ENCODE data around the gene CDS1.
"Not testable (repeated sequence)": the region's sequence is repeated elsewhere in the genome, so short reads cannot be mapped to it uniquely, and the experiment has no call there.

The CDS1 gene

DNA sequence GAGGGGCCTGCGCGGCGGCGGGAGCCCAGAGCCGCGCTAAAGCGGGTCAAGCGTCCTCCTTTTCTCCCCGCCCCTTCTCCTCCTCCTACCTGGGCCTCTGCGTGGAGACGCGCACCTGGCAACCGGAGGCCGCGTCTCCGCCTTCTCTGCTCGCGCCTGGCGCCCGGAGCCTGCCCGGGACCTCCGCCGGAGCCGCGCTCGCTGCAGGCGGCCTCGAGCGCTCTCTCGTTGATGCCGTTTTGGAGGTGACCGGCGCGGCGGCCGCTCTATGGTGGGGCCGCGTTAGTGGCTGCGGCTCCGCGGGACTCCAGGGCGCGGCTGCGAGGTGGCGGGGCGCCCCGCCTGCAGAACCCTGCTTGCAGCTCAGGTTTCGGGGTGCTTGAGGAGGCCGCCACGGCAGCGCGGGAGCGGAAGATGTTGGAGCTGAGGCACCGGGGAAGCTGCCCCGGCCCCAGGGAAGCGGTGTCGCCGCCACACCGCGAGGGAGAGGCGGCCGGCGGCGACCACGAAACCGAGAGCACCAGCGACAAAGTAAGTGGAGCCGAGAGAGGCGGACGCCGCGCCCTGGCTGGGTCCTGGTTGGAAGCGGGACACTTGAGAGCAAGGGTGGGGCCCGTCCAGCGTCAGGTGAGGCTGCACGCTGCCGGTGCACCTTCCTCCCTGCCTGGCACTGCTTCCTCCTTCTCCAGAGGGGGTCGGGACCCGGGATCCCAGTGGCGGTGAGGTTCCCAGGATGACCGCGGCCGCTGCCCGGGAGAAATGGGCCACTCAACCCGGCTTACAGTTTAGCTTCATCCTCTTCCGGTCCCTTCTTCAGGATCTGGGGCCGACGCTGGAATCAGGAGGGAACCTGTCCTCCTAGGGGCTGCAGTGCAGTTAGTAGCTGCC, at the start of gene CDS1:
TSS of gene CDS1 (plus strand) at position 140 of the 888 bp plus-strand sequence. CDS start at position 415, 275 bp downstream.
- no peak for DNase-seq

DNA sequence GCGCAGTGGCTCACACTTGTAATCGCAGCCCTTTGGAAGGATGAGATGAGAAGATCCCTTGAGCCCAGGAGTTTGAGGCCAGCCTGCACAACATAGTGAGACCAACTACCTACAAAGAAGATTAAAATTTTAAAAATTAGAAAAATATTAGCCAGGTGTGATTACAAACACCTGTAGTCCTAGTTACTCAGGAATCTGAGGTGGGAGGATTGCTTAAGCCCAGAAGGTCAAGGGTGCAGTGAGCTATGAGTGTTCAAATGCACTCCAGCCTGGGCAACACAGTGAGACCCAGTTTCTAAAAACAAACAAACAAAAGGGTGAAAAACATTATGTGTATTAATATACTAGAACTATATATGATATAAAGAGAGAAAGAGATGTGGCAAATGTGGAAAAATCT, 47.0 kb upstream of the CDS1 start:
- no peak for DNase-seq

DNA sequence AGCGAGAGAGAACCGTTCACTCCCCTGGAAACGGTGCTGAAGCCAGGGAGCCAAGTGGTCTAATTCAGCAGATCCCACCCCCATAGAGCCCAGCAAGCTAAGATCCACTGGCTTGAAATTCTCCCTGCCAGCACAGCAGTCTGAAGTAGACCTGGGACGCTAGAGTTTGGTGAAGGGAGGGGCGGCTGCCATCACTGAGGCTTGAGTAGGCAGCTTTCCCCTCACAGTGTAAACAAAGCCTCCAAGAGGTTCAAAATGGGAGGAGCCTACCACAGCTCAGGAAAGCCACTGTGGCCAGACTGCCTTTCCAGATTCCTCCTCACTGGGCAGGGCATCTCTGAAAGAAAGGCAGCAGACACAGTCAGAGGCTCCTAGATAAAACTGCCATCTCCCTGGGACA, 37.8 kb upstream of the CDS1 start:
- no peak for DNase-seq

DNA sequence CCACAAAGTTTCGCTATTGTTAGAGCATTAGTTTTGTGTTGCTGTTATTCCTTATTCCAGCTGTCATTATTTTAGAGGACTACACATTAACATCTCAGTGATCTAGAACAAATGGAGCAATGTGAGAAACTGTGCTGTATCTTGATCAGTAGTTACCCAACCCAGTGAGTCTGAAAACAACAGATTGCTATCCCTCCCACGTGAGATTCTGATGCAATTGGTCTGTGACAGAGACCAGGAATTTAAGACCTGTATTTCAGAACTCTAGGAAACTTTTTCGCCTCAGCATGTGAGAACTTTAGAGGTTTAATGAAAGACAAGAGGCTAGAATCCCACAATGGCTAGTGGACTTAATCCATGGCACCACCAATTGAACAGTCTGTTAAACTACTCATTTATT, 35.7 kb upstream of the CDS1 start:
- DNase-seq, result no peak

DNA sequence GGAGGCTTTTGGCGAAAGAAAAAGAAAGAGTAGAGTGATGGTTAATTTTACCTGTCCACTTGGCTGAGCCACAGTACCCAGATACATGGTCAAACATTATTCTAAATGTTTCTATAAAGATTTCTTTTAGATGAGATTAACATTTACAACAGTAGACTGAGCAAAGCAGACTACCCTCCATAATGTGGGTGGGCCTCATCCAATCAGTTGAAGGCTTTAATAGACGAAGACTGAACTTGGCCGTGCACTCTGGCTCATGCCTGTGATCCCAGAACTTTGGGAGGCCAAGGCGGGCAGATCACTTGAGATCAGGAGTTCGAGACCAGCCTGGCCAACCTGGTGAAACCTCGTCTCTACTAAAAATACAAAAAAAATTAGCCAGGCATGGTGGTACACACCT, 33.7 kb upstream of the CDS1 start:
- DNase-seq, result not testable (repeated sequence)

DNA sequence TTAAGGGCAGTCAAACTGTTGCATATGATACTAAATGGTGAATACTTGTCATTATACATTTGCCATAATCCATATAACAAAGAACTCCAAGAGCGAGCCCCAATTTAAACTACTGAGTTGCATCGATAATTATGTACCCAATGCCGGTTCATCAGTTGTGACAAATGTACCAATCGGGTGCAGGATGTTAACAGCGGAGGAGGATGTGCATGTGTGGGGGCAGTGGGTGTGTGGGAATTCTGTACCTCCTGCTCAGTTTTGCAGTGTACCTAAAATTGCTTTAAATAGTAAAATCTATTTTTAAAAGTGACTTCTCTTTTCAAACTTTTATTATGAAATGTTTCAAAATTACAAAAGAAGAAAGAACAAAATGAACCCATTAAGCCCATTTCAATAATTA, 20.8 kb upstream of the CDS1 start:
- no peak for DNase-seq

DNA sequence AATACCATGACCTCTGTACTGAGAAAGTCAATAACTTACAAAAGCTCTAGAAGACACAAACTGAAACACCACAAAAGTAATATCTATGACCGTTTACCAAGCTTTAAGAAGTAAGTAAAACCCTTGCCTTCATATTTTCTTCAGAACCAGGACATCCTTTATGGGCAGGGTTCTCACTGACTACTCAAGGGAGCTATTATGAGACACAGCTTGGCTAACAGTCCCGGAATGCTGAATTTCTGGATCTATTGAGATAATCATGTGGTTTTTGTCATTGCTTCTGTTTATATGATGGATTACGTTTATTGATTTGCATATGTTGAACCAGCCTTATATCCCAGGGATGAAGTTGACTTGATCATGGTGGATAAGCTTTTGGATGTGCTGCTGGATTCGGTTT, 19.9 kb upstream of the CDS1 start:
- no peak for DNase-seq

DNA sequence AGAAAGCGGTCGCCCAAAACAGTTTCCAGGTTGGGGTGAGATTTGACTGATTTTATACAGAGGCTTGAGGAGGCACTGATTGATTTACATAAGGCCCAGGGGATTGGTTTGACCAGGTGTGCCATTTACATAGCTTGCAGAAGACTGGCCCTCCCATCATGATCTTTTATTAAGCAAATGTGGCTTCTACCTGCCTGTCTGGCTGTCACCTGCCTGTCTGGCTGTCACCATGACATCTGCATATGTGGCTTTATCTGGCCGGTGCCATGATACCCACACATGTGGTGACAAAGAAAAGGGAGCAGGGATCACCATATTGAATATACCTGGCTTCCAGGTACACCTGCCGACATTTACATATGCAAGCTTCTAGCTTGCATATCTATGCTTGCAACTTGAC, 17.0 kb upstream of the CDS1 start:
- DNase-seq, result no peak

DNA sequence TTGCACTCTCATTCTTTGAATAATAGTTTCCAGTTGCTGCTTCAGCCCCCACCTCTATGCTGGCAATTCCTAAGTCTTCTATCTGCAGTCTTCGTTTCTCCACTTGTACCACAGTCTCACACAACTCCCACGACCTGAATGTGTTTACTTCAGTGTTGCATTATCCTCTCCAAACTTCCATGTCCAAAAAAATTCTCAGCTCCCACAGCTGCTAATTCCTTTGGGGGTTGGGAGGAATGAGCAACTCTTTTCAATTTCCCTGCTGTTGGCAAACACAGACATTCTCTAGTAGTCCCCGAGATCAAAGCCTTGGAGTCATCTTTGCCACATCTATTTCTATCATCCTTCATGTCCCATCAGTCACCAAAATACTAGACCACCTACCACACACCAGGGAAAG, 14.4 kb upstream of the CDS1 start:
- no peak for DNase-seq

DNA sequence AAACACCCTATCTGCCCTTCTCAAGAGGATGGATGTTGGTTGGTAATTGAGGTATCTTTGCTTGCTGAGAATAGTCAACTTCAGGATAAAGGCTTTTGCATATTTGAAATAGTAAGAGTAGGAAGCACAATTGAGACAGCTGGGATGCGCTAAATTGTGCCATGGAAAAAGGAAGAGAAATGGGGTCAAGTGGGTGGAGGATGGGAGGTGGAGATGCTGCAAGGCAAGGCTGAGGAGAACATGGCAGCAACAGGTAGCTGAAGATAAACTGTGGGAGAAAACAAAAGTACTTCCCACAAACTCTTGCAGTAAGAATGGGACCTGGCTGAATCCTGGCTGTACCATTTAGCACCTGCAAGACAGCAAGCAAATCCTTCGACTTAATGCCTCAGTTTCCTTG, 13.9 kb upstream of the CDS1 start:
- DNase-seq, result no peak

DNA sequence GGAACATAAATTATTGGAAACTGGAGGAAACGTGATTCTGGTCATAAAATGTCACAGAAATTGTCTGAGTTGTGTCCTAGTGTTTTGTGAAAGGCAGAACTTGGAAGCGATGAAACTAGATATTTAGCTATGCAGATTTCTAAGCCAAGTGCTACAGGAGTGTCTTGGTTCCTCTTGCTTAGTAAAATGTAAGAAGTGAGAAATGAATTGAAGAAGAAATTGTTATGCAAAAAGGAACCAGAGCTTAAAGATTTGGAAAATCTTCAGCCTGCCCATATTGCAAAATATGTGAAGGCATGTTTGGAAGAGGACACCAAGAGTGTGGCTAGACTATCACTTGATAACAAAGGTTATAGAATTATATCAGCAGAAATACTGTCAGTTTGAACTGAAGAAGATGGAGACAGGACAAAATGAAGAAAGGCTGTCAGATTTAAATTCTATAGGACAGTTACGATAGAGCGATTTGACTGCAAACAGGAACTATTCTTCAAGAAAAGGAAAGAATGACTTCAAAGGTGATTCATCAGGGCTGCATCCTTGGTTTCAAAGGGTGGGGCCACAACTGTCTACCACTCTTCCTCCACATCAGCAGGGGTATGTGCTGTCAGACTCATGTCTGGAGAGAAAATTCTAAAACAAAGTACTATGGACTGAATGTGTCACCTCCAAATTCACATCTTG, 9.4 kb upstream of the CDS1 start:
- DNase-seq, result peak; percentile 14

DNA sequence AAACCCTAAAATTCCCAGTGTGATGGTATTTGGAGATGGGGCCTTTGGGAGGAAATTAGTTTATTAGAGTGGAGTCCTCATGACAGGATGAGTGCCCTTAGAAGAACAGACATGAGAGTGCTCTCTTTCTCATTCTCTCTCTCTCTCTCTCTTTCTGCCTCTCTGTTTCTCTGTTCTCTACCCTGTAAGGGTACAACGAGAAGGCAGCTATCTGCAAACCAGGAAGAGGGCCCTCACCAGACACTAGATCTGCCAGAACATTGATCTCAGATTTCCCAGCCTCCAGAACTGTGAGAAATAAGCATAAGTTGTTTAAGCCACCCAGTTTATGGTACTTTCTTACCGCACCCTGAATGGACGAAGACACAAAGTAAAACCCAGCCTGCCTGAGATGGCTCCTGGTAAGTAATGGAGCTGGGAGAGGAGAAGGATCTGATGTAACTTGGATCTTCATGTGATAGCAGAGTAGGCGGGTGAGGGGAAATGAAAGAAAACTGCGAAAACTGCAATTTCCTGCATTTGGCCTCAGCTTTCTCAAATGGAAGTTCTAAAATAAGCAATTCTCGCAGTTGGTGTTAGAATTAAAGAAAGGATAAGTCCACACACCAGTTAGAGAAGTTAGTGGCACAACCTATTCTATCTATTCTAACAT, 8.7 kb upstream of the CDS1 start:
- DNase-seq, result no peak

DNA sequence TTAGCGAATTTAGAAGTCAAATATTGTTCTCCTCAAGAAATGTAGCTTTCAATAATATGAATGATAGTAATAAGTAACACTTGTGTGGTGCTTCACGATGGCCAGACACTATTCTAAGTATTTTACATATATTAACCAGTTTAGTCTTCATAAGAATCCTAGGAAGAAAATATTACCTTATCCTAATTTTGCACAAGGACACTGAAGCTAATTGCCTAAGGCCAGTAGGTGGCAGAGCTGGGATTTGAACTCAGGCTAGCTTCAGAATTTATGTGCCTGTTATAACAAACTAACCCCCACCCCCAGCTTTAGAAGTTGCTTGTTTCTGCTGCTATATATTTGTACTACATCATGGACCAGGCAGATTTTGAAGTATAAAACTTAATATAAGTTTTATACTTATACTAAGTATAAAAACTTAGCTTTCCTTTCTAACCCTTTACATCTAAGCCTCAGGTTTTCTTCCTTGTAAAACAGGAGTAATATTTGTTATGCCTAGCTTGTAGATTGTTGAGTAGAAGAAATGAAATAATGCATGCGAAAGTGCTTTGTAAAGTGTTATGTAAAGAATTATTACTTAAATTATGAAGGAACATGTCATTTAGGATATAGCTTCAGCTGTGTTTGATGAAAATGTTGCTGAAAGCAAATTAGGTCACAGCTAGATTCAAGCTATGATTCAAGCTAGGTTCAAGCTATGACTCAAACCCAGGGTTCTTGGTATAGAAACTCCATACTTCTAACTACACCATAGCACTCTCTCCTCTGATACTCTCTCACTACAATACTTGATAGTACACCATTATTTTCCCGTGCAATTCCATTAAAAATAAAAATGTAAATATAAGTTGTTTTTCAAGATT, 4.2 kb upstream of the CDS1 start:
- no peak for DNase-seq

DNA sequence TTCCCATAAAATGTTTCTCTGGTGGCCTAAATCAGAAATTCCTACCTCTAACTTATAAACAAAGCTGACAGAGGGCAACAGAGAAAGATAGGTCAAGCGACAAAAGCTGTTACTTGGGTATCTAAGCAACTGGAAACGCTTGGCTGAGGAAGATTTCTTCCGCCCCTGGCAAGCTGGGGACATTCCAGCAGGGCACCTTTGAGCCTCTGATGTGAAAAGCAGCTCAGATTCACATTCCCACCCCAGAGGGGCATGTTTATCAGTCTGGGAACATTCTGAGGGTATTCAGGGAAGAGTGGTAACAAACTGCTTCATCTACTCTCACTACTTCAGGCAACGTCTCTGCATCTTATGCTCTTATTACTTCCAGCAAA, 3.5 kb upstream of the CDS1 start:
- DNase-seq, result no peak

DNA sequence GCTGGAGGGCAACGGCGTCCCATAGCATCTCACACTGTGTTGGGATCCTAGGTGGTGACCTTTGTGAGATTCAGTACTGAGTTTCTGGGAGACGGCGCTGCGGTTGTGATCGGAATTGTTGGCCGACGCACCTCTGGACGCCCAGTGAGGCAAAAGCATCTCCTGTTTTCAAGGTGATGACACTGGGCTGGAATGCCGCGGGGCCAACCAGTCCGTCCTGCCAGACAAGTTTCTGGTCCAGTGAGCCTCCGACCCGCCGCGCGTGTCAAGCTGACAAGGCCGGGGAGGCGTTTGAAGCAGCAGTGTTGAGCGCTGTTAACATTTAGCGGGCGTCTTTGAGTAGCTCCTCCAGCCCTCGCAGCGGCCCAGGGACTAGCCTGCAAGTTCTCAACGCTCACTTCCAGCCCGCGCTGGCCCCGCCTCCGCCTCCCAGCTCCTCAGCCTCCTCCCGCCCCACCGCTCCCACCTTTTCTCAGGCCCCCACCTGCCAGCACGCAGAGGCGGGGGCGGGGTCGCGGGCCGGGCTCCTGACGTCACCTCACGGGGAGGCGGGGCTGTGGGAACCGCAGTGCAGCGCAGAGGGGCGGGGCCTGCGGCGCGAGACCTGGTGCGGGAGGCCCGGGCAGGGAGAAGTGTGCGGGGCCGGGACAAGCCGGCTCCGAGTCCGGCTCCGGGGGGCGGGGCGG, 482 bp upstream of the CDS1 start:
- peak; percentile 80 for DNase-seq

DNA sequence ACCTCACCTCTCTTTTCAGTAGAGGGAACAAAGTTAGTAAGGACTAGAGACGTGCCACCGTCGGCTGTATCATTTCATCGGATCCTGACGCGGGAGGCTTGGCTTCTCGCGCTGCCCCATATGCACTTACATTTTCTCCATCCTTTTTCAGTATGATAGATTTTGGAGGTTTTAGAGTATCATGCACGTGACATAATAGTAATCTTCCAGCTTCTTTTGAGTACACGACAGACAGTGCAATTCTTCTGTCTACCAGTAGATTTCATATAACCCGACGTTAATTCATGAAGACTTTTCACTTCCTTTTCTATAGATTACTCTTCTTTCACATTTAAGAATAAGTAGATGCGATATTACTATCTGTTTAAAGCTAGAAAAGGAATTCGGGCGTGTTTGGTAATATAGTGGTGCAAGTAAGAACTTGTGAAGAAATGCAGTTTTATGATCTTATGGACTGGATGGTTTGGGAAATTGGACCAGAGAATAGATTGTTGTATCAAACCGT, 1.0 kb downstream of the CDS1 start:
- DNase-seq, result peak; percentile 3

DNA sequence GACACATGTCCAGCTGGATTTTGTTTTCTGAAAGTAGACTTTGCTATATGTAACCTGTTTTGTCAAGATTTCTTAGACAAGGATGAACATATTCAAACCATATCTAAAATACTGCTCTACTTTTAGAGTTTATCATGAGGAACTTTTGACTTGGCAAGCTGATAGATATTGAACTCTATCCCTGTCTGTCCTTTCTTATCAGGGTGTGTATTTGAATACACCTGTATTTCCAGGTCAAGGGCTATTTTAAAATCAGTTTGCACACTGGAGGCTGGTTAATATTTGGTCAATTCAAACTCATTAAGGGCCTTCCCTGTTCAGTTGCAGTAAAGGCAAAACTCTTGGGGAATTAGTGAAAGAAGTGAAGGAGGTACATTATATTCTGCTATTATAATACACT, 2.3 kb downstream of the CDS1 start:
- no peak for DNase-seq

DNA sequence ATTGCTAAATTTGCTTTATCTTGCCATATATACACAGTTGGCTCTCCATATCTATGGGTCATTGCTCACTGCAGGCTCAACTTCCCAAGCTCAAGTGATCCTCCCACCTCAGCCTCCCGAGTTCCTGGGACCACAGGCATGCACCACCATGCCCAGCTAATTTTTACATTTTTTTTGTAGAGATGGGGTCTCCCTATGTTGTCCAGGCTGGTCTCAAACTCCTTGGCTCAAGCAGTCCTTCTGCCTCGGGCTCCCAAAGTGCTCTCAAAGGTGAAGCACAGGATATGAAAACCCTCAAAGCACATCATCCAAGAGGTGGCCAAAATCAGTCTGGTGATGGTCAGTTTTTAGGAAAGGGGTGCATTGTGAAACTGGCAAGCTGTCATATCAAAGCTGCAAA, 11.8 kb downstream of the CDS1 start:
- no peak for DNase-seq

DNA sequence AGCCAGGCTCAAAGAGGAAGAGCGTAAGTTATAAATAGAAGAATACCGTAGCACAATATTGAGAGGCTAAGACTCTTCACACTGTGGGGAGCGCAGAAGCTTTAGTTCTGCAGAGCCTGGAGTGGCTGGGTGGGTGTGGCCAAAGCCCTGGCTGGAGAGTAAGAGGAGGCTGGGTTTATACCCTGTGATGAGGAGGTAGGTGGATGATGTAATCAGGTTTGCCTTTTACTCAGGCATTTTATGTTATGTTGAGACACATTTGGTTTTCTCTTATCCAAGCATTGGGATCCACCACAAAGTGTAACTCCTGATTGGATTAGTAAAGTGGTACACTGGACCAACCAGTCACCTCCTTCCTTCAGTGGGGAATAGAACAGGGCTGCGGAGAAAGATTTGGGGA, 13.9 kb downstream of the CDS1 start:
- peak; percentile 8 for DNase-seq

DNA sequence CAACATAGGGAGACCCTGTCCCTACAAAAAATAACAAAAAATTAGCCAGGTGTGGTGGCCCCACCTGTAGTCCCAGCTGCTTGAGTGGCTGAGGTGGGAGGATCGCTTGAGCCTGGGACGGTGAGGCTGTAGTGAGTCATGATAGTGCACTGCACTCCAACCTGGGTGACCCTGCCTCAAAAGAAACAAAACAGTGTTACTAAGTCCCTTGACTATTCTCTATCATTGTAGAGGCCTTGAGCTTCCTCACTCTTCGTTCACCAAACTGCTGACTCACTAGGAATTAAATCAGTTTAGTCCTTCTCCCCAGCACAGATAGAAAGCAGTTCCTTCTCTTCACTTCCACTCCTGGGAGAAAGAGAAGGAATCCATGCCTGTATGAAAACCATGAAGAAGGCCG, 14.5 kb downstream of the CDS1 start:
- DNase-seq, result no peak

DNA sequence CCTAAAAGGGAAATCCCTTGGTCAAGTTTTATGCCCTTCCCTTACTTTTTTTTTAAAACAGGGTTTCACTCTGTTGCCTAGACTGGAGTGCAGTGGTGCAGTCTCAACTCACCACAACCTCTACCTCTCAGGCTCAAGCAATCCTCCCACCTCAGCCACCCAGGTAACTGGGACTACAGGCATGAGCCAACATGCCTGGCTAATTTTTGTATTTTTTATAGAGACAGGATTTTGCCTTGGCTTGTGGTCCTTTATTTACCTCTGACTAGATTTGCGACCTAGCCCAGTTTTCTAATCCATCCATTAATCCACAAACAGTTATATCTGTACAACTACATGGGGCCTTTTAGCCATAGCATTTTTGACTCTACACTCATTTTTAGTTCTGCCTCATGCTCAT, 23.7 kb downstream of the CDS1 start:
- no peak for DNase-seq

DNA sequence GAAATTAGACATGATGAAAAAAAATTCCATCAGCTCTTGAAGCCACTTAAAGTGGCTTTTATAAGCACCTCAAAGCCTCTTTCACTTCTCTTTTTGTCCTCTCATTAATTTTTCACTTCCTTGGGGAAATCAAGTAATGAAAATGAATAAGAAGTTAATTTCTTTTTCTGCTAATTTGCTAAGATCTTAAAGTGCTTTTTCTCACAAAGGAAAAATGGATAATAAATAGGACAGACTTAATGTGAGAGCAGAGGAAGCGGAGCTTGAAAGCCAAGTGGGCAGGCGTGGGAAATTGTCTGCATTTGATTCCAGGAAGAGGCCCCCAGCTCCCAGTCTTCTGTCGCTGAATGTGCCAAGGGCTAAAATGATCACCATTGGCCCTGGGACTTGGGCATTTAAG, 28.6 kb downstream of the CDS1 start:
- no peak for DNase-seq
